NCI-H345 (cell line): ENCODE results near the gene PARP11.
"Not testable (repeated sequence)": the region's sequence is repeated elsewhere in the genome, so short reads cannot be mapped to it uniquely, and the experiment has no call there.

Experiments used
- DNase-seq: peaks from one replicate; lab custom pipeline; 2025; lab: John Stamatoyannopoulos, UW

PARP11 gene

DNA sequence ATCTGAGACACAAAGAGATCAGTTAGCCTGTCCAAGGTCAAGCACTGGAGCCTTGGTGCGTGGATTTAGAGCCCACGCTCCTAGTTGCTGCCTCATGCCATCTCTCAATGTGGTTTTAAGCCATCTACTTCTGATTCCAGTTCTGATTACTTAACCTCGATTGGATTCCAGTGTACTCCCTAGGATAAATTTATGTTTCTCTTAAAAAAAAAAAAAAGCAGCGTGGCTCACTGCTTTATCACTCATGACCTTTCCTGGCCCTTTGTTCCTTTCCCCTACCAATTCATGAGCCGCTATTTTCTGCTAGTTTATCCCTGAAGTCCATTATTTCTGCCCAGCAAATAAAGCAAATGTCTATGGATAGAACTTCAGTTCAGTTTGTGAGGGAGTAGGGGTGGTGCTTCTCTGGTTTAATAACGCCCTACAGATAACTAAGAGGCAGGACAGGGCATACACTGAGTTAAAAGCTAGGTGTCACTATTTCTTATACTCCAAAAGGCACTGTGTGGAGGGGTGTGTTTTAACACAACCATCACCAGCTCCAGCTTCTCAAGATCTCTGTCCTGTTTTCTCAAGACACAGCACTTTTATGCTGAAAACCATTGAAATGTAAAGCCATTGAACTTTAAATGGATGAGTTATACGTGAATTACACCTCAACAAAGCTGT, 9.8 kb upstream of the PARP11 start:
- no peak for DNase-seq

DNA sequence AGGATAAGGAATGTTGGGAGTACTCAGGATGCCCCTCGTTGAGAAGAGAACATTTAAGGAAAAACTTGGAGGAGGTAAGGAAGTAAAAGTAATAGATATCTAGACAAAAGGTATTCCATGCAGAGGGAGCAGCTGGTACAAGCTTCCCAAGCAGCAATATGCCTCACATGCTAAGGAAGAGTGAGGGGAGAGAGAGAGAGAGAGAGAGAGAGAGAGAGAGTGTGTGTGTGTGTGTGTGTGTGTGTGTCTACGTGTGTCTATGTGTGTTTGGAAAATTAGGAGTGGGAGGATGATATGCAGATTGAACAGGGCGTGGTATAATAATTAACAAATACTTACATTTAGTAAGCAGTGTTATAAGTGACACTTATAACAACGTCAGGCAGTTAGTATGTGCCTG, 9.2 kb upstream of the PARP11 start:
- no peak for DNase-seq

DNA sequence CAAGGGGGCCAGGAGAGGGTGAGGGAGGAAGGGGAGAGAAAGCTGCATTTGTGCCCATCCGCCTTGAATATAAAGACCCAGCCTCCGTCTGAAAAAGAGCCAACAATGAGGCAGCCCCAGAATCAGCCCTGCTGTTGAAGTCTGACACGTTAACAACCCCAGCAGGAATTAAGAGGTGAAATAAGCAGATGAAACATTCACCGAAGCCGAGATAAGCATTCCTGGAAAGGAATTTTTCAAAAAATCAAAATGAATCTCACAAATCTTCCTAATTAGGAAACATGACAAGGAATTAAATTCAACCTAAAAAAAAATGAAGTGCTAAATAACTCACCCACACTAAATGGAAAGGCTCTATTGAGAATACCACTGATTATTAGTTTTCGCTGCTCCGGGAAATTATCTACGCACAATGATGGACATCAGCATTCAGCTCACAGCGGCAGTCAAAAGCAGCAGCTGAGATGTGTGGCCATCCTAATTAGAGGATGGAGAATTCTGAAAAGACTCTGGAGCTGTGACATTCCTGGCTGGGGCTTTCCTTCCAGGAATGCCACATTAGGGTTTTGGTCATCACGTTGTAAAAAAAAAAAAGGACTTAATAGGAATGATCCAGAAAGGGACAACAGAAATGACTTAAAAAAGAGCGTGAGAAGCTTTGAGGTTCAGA, 8.2 kb upstream of the PARP11 start:
- no peak for DNase-seq

DNA sequence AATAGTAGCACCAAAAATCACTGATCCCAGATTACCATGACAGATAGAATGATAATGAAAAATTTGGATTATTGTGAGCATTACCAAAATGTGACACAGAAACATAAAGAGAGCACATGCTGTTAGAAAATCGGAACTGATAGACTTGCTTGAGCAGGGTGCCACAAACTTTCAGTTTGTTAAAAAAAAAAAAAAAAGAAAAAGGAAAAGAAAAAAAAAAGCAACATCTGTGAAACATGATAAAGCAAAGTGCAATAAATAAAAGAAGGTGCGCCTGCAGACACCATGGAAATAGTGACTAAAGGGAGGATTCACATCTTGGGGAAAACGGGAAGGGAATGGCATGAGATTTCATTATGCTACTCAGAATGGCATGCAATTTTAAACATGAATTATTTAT, 6.6 kb upstream of the PARP11 start:
- DNase-seq = no peak

DNA sequence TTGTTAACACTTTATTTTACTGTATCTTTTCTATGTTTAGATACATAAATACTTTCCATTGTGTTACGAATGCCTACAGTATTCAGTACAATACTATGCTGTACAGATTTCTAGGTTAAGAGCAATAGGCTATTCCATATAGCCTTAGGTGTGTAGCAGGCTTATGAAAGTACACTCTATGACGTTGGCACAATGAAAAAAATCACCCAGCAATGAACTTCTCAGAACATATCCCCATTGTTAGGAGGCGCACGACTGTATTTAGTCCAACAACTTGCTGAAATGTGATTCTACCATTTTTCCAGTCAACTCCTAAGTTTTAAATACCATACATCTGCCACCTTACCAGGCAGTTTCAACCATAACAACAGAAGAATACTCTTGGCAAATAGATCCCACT, 1.8 kb downstream of the PARP11 start:
- DNase-seq = no peak

DNA sequence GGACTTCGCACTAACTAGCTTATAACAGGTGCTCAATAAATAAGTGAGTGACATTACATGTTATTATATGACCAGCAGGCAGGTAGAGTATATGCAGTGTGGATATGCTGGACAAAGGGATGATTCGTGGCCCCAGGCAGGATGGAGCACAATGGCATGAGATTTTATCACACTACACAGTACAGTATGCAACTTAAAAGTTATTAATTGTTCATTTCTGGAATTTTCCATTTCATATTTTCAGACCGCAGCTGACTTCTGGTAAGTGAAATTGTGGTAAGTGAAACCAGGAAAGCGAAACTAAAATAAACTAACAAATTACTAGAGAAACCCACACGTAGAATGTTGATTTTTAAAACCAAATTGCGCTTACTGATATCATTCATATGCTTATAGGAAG, 3.3 kb downstream of the PARP11 start:
- DNase-seq = no peak

DNA sequence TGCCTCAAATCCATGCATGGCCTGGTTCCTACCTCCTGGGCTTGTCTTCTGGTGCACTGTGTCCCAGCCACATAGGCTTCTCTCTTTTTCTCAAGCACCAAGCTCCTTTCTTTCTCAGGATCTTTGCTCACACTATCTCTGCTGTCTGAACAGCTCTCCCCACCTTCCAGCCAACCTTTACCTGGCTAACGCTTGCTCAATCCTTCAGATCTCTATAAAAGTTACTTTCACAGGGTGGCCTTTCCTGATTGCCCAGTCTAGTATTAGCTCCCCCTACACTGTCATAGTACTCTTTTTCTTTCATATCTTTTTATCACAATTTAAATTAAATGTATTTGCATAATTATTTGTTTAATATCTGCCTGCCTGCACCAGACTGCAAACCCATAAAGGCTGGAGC, 3.8 kb downstream of the PARP11 start:
- no peak for DNase-seq

DNA sequence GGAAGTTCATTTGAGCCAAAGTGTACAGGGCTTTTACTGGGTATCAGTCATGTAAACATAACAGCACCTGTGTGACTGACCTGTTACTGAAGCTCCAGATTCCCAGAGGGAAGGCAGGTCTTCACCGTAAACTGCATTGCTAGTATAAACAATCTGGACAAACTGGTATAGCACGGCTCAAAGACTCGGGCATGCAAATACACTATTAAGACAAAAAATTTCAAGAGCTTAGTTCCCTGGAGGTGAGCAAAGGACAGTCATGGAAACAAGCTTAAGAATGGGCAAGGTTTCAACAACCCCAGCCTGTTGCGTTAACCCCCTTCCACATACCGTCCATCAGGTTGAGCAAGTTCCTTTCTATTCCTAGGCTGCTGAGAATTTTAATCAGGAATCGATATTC, 9.4 kb downstream of the PARP11 start:
- no peak for DNase-seq

DNA sequence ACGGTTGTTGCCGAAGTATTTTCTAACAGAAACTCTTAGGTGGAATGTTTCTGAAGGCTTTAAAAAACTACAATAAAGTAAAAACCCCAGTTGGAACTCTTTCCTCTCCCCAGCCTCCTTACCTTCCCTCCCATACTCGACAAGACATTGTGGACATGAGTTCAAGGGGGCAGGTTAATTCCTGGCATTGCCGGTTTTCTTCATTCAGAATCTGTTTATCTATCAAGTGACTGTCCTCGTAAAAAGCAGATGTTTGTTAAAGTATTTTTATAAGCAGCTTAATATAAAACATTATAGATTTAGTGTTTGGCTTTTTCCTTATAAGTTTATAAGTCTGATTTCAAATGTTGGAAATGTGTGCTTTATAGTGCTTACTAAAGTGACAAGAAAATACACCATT, 30.7 kb downstream of the PARP11 start:
- no peak for DNase-seq

DNA sequence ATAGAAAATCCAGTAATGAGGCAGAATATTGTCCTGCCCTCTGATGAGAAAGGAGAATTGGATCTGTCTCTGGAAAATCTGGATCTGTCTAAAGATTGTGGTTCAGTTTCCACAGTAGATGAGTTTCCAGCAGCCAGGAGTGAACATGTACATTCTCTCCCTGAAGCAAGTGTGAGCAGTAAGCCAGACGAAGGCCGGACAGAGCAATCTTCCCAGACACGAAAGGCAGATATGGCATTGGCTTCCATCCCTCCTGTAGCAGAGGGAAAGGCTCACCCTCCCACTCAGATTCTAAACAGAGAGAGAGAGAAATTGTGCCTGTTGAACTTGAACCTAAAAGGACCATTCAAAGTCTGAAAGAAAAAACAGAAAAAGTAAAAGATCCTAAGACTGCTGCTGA, 31.4 kb downstream of the PARP11 start:
- DNase-seq = no peak

DNA sequence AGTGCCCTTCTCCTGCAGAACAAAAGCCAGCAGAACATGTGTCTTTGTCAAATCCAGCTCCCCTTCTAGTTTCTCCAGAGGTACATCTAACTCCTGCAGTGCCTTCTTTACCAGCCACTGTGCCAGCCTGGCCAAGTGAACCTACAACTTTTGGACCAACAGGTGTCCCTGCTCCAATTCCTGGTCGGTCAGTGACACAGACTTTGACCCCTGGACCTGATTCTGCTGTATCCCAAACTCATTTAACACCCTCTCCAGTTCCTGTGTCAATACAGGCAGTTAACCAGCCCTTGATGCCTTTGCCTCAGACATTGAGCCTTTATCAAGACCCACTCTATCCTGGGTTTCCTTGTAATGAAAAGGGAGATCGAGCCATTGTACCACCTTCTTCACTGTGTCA, 32.4 kb downstream of the PARP11 start:
- not testable (repeated sequence) for DNase-seq

DNA sequence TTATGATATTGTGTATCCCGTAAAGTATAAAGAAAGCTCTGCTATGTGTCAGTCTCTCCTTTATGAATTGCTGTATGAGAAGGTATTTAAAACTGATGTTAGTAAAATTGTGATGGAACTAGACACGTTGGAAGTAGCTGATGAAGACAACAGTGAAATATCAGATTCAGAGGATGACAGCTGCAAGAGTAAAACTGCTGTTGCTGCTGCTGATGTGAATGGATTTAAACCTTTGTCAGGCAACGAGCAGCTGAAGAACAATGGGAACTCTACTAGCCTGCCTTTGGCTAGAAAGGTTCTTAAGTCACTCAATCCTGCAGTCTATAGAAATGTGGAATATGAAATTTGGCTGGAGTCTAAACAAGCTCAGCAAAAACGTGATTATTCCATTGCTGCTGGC, 33.5 kb downstream of the PARP11 start:
- not testable (repeated sequence) for DNase-seq

DNA sequence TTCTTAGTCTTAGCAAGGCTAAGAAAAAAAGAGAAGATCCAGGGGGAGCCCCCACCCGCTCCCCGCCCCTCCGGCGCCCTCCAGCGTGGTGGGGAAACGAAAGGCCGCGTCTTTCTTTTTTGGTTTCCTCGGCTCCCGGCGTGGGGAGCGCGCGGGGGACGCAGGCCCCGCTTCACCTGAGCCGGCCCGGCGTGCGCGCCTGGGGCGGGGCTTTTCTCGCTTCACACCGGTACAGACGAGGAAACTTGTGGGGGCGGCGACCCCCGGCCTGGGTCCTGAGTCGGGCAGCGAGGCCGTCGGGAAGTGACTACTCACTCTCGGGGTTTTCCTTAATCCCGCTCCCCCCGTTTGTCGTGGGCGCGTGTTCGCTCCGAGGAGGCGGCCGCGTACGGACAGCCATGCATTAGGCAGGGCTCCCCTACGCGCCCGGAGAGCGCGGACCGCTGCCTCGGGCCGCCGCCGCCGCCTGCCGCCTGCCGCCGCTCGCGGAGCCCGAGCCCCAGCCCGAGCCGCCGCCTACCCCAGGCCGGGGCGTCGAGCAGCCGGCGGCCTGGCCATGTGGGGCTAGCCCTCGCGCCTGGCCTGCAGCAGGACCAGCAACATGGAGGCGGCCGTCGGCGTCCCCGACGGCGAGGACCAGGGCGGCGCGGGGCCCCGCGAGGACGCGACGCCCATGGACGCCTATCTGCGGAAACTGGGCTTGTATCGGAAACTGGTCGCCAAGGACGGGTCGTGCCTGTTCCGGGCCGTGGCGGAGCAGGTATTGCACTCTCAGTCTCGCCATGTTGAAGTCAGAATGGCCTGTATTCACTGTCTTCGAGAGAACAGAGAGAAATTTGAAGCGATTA, 34.3 kb downstream of the PARP11 start:
- not testable (repeated sequence) for DNase-seq

DNA sequence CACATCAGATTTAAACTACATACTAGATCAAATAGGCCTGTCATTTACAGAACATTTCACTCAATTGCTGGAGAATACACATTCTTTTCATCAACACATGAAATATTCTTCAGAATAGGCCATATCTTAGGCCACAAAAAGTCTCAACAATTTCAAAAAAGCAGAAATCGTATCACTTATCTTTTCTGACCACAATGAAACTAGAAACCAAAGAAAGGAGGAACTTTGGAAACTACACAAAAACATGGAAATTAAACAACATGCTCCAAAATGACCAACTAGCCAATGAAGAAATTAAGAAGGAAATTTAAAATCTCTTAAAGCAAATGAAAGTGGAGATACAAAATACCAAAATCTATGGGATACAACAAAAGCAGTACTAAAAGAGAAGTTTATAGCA, 35.1 kb downstream of the PARP11 start:
- DNase-seq = no peak

DNA sequence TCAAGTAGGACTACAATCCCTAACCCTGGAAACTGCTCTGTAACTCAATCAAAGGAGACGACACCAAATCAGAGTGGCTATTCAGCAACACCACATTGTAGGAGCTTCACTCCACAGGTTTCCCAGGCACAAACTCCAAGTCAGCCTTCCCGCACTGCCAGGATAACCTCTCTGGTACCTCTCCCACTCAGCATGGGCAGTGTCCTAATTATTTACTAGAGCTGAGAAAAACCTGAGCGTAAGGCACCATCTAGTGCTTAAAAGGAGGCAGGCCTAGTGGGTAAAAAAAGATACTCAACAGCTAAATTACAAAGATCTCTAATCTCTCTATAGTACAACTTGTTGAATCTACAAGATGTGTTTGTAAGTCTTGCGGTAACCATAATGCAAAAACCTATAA, 36.1 kb downstream of the PARP11 start:
- no peak for DNase-seq

DNA sequence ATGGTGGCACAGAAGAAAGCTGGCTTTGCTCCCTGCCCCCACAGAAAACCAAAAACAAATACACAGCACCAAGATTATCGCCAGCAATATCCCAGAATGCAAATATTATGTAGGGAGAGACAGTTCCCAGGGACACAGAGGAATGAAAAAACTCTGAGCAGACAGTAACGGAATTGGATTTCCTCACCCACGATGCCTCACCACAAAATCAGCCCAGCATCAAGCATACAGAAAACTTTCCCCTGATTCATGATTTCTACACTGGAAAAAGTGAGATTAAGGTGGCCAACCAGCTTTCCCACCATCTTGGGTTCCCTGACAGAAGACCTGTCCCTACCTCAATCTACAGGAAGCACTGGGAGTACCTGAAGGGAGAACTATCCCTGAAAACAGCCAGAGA, 36.6 kb downstream of the PARP11 start:
- DNase-seq = no peak

DNA sequence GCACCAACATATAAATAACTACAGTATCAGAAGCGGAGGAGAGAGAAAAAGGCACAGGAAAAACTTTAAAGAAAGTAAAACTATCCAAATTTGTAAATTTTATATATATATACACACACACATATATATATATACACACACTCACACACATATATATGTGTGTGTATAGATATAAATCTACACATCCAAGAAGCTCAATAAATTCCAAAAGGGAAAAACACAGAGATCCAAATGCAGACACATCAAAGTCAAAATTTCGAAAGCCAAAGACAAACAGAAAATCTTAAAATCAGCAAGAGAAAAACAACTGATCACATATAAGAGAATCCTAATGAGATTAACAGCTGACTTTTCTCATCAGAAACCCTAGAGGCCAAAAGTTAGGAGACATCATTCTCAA, 37.3 kb downstream of the PARP11 start:
- DNase-seq = no peak

DNA sequence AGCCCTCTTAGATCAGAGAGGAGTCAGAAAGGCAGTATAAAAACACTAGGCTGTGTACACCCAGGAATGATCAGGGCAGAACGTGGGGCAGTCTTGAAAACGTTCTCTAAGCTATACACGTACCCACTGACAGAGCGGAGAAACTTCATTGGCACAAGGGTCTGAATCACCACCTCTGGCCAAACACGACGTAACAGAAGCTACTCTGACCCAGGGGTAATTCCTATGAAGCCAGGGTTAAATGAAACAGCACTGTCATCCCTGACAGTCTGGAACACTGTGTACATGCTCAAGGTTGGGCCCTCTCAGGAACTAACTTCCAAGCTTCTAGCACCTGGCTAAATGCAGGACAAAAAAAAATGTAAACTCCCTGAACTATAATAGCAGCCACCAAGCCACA, 38.4 kb downstream of the PARP11 start:
- DNase-seq = no peak

DNA sequence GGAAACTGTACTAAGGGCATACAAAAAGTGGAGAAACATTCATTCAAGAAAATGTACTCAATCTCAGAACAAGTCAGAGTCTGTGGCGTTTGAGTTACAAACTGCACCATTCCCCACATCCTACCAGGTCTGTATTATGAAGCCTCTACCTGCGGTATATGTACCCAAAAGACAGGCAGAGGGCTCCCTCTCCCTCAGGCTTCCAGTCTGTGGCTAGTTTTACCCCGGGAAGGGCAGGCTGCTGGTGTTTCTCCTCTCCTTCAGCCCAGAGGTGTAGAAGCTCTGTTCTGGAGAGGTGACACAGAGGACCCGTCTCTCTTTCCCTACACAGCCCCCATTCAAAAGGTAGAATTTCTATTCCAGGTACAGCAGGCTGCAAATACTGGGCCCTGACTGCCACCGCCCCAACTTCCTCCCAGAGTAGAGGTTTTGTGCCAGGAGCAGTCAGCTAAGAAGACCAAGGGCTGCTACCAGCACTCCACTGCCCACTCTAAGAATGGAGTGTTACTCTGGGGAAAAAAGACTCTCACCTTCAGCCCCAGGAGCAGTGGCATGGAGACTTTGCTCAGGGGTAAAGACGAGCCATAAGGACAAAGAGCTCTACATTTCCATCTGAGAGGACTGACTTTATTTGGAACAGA, 39.4 kb downstream of the PARP11 start:
- no peak for DNase-seq

DNA sequence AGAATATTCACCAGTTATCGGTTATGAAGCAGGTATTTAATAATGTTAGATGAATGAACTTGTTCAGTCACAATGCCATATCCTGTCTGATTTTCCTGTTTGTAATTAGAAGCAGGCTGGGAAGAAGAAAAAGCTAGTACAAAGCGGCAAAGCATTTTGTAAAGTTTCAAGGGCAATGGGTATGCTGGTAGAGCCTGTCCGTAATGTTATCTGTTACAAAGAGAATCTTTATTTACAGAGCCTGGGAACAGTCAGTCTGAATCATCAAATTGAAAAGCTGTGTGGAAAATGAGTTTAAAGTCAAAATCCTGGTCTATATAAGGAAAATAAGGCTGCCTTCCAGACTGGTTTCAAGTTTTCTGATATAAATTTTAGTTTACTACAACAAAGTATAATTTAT, 40.5 kb downstream of the PARP11 start:
- DNase-seq = no peak

DNA sequence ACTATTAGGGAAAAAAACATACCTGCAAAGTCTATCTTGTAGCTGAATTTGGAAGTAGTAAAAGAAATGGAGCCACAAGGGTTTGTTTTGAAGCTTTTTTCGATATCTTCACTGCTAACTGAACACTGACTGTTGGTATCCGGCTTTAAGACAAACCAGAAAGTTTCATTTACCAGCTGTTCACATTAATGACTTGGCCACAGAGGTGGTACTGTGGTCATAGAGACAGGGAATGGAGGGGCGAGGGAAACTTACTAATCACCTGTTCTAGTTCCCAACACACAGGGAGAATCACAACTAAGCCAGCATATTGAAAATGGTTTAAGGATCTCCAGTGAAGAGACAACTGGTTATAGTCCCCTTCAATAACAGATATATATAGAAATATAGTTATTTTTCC, 44.3 kb downstream of the PARP11 start:
- no peak for DNase-seq

DNA sequence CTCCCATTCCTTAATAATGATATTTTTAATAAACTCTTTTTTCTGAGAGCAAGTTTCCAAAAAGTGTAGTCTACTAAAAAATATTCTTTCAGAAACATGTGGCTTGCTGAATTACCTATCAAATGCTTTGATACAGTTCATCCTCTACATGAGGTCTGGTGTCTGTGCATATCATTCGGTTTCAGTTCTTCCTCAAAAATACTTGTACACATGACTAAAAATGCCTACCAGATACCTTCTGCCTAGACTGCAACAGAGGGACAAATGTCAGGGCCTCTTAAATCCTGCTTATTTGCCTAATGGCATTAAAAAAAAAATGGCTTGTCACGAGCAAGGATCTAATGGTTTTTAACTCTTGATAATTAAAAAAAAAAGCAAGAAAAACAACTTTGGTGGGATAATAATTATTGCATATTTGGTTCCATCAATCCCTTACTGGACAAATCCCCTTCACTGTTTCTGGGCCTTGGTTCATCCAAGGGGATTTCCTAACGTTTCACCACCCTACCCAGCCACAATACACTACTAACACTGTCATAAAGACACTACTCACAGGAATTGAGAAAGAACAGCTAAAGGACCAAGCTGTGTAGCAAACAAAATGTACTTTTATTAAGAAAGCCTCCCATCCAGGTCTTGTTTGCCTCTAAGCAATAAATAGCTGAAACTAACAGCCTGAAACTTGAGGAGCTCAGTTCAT, 45.7 kb downstream of the PARP11 start:
- no peak for DNase-seq
